ENCODE results near the gene OR1E2.
"Not testable (repeated sequence)": the region's sequence is repeated elsewhere in the genome, so short reads cannot be mapped to it uniquely, and the experiment has no call there.

Gene OR1E2

DNA sequence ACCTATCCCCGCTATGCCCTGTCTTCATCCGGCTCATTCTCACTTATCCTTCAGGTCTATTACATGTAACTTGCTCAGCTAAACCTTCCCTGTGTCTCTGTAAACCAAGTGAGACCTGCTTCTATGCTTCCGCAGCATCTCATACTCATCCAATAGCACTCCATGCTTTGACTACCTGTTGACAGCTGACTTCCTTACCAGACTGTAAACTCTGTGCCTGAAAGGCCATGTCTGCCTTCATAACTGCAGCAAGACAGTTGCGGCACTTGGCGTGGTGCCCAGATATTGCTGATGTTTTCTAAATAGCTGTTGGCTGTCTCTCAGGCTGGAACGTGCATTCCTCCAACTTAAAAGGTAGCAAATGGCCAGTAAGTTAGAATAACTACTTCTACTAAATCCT lies 33.6 kb downstream of the OR1E2 start:
- intact Hi-C loops (cut with DNase I) = no loop called here
- DNase-seq = no peak

DNA sequence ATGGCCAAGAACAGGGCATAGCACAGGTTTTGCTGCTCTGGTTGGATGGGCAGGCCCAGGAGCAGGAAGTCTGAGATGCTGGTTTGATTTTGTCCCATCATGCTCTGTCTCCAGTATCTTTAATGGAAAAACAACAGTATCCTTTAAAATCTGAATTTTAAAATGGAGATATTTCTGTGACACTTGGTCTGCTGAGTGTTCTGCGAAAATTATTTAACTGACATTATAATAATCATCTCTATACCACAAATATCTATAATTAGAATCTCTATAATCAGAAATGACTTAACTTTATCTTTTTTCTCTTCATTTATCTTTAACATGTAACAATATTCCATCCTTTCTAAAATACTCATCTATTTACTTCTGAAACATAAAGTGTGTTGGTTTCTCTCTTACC lies 35.3 kb downstream of the OR1E2 start, which contains the start of gene OR1E1:
TSS of gene OR1E1 (minus strand) at position 101 of the 400 bp plus-strand sequence. CDS start at position 101, 0 bp downstream.
- no peak for DNase-seq
- intact Hi-C loops (cut with DNase I) = no loop called here

DNA sequence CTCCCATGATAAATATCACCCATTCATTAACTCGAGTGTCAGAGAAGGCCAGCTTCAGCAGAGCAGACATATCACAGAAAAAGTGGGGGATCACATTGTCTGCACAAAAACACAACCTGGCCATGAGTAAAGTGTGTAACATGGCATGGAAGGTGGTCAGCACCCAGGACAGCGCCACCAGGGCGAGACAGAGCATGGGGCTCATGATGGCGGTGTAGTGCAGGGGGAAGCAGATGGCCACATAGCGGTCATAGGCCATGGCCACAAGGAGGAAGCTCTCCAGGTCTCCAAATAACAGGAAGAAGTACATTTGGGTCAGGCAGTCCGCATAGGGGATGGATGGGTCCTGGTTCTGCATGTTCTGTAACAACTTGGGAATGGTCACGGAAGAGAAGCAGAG lies 35.8 kb downstream of the OR1E2 start:
- DNase-seq; intact Hi-C loops (cut with DNase I): not testable (repeated sequence)

DNA sequence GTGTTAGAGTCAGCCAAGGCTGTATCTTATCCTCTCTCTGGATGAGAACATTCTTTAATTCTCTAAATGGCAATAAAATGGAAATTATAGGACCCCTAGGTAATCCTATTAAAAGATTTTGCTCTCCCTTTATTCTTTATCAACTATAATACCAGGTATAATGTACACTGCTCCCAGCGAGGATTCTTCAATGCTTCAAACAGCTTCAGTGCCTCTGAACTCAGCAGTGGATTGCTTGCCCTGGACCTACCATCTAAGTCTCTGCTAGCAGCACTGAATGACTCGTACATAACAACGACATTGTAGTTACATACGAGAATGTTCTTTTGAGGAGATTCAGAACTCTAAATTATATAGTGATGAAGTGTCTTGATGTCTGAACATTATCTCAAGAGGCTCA lies 43.9 kb downstream of the OR1E2 start:
- intact Hi-C loops (cut with DNase I) = no loop called here
- no peak for DNase-seq

DNA sequence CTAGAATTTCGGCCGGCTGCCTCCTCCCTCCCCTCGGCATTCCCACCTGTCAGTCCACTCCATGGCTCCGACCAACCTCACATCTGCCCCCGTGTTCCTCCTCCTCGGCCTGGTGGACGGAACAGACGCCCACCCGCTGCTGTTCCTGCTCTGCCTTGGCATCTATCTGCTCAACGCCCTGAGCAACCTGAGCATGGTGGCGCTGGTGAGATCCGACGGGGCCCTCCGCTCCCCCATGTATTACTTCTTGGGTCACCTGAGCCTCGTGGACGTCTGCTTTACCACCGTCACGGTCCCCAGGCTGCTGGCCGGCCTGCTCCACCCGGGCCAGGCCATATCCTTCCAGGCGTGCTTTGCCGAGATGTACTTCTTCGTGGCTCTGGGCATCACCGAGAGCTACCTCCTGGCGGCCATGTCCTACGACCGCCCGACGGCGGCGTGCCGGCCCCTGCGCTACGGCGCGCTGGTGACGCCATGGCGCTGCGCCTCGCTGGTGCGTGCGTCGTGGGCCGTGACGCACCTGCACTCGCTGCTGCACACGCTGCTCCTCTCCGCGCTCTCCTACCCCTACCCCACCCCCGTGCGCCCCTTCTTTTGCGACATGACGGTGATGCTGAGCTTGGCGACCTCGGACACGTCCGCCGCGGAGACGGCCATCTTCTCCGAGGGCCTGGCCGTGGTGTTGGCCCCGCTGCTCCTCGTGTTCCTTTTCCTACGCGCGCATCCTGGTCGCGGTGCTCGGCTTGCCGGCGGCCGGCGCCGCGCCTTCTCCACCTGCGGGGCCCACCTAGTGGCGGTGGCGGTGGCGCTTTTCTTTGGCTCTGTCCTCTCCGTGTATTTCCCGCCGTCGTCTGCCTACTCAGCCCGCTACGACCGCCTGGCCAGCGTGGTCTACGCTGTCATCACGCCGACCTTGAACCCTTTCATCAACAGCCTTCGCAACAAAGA lies 47.5 kb downstream of the OR1E2 start, which contains the start of gene OR3A2:
TSS of gene OR3A2 (minus strand) at position 440 of the 948 bp plus-strand sequence.
- intact Hi-C loops (cut with DNase I) = no loop called here
- no peak for DNase-seq

Measured in posterior cingulate gyrus (tissue), 11 donors.